ENCODE measurements around the gene TMEM184C. TPM values are rescaled to one million over a fixed set of nuclear protein-coding genes. Genes with fewer than 3 reads are reported as not detected.

TMEM184C gene
- total and polyA plus RNA-seq, 2 experiments from 2014 or later = 15.1 to 42.2 TPM

DNA sequence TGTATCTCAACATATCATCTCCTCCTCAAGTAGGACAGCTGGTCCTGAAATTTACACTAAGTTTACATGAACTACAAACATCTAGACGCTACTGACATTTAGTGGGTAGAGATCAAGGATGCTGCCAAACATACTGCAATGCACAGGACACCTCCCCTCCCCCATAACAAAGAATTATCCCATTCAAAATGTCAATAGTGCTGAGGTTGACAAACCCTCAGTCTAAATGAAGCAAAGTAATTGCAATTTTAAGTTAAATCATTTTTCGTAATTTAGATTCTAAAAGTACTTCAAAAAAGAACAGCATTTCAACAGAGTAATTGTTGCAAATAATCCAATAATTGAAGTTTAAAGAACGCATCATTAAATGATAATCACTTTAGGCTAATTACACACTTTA, 65.6 kb downstream of the TMEM184C start:
- no peak for ATAC-seq

More for the DNA sequence above, 65.6 kb downstream of the TMEM184C start:
- Histone ChIP-seq H4K20me1 (replicated peaks; ENCODE audit: insufficient read depth) (no peaks in the 10 kb centered on the region; the same call in 1 of the 2 replicates), H3K27me3 (ENCODE audit: insufficient read depth) (no peaks in the 10 kb centered on the region), H3K27ac (ENCODE audit: low read depth) (no peak overlapping the region), H3F3A (replicated peaks; ENCODE audit: low read depth) (no peaks in the 10 kb centered on the region), H2AFZ (no peak overlapping the region), H3K4me1 (ENCODE audit: insufficient read depth) (peaks cover 22% of the 10 kb centered on the region), H3K36me3 (ENCODE audit: insufficient read depth) (no peaks in the 10 kb centered on the region), H3K9me2 (ENCODE audit: insufficient read depth) (peaks cover 5% of the 10 kb centered on the region; the same call in 1 of the 2 replicates), H3K4me3 (peak overlapping the region; percentile 81), H3K4me2 (peak overlapping the region; percentile 93), H3K79me2 (replicated peaks; ENCODE audit: insufficient read depth) (peaks cover 32% of the 10 kb centered on the region)
- H3K27ac Mint-ChIP-seq = no peak overlapping the region
- DNase-seq (ENCODE audit: low spot score) = no peak
- no peaks in the 10 kb centered on the region for H3K9me3 Mint-ChIP-seq
- TF ChIP-seq, protein P1, sequence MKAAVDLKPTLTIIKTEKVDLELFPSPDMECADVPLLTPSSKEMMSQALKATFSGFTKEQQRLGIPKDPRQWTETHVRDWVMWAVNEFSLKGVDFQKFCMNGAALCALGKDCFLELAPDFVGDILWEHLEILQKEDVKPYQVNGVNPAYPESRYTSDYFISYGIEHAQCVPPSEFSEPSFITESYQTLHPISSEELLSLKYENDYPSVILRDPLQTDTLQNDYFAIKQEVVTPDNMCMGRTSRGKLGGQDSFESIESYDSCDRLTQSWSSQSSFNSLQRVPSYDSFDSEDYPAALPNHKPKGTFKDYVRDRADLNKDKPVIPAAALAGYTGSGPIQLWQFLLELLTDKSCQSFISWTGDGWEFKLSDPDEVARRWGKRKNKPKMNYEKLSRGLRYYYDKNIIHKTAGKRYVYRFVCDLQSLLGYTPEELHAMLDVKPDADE (IDR thresholded peaks at IDR 0.05) = no peak
- TF ChIP-seq, protein P2, sequence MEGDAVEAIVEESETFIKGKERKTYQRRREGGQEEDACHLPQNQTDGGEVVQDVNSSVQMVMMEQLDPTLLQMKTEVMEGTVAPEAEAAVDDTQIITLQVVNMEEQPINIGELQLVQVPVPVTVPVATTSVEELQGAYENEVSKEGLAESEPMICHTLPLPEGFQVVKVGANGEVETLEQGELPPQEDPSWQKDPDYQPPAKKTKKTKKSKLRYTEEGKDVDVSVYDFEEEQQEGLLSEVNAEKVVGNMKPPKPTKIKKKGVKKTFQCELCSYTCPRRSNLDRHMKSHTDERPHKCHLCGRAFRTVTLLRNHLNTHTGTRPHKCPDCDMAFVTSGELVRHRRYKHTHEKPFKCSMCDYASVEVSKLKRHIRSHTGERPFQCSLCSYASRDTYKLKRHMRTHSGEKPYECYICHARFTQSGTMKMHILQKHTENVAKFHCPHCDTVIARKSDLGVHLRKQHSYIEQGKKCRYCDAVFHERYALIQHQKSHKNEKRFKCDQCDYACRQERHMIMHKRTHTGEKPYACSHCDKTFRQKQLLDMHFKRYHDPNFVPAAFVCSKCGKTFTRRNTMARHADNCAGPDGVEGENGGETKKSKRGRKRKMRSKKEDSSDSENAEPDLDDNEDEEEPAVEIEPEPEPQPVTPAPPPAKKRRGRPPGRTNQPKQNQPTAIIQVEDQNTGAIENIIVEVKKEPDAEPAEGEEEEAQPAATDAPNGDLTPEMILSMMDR (conservative IDR thresholded peaks at IDR 0.05; ENCODE audit: low read depth in 2 of 2) = no peak
- TF ChIP-seq, protein P3, sequence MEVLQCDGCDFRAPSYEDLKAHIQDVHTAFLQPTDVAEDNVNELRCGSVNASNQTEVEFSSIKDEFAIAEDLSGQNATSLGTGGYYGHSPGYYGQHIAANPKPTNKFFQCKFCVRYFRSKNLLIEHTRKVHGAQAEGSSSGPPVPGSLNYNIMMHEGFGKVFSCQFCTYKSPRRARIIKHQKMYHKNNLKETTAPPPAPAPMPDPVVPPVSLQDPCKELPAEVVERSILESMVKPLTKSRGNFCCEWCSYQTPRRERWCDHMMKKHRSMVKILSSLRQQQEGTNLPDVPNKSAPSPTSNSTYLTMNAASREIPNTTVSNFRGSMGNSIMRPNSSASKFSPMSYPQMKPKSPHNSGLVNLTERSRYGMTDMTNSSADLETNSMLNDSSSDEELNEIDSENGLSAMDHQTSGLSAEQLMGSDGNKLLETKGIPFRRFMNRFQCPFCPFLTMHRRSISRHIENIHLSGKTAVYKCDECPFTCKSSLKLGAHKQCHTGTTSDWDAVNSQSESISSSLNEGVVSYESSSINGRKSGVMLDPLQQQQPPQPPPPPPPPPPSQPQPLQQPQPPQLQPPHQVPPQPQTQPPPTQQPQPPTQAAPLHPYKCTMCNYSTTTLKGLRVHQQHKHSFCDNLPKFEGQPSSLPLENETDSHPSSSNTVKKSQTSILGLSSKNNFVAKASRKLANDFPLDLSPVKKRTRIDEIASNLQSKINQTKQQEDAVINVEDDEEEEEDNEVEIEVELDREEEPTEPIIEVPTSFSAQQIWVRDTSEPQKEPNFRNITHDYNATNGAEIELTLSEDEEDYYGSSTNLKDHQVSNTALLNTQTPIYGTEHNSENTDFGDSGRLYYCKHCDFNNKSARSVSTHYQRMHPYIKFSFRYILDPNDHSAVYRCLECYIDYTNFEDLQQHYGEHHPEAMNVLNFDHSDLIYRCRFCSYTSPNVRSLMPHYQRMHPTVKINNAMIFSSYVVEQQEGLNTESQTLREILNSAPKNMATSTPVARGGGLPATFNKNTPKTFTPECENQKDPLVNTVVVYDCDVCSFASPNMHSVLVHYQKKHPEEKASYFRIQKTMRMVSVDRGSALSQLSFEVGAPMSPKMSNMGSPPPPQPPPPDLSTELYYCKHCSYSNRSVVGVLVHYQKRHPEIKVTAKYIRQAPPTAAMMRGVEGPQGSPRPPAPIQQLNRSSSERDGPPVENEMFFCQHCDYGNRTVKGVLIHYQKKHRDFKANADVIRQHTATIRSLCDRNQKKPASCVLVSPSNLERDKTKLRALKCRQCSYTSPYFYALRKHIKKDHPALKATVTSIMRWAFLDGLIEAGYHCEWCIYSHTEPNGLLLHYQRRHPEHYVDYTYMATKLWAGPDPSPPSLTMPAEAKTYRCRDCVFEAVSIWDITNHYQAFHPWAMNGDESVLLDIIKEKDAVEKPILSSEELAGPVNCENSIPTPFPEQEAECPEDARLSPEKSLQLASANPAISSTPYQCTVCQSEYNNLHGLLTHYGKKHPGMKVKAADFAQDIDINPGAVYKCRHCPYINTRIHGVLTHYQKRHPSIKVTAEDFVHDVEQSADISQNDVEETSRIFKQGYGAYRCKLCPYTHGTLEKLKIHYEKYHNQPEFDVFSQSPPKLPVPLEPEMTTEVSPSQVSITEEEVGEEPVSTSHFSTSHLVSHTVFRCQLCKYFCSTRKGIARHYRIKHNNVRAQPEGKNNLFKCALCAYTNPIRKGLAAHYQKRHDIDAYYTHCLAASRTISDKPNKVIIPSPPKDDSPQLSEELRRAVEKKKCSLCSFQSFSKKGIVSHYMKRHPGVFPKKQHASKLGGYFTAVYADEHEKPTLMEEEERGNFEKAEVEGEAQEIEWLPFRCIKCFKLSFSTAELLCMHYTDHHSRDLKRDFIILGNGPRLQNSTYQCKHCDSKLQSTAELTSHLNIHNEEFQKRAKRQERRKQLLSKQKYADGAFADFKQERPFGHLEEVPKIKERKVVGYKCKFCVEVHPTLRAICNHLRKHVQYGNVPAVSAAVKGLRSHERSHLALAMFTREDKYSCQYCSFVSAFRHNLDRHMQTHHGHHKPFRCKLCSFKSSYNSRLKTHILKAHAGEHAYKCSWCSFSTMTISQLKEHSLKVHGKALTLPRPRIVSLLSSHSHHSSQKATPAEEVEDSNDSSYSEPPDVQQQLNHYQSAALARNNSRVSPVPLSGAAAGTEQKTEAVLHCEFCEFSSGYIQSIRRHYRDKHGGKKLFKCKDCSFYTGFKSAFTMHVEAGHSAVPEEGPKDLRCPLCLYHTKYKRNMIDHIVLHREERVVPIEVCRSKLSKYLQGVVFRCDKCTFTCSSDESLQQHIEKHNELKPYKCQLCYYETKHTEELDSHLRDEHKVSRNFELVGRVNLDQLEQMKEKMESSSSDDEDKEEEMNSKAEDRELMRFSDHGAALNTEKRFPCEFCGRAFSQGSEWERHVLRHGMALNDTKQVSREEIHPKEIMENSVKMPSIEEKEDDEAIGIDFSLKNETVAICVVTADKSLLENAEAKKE (CRISPR knock-in tag; IDR thresholded peaks at IDR 0.05) = no peak
- no peak for TF ChIP-seq CREB1 (CRISPR knock-in tag; IDR thresholded peaks at IDR 0.05; ENCODE audit: low read depth)
- TF ChIP-seq ZNF331 (CRISPR knock-in tag; IDR thresholded peaks at IDR 0.05; ENCODE audit: low read depth) = no peak
- TF ChIP-seq JUNB (IDR thresholded peaks at IDR 0.05; ENCODE audit: unreplicated experiment) = no peak
- TF ChIP-seq EZH2phosphoT487 (IDR thresholded peaks at IDR 0.05; ENCODE audit: unreplicated experiment) = no peak
- TF ChIP-seq, protein P4, sequence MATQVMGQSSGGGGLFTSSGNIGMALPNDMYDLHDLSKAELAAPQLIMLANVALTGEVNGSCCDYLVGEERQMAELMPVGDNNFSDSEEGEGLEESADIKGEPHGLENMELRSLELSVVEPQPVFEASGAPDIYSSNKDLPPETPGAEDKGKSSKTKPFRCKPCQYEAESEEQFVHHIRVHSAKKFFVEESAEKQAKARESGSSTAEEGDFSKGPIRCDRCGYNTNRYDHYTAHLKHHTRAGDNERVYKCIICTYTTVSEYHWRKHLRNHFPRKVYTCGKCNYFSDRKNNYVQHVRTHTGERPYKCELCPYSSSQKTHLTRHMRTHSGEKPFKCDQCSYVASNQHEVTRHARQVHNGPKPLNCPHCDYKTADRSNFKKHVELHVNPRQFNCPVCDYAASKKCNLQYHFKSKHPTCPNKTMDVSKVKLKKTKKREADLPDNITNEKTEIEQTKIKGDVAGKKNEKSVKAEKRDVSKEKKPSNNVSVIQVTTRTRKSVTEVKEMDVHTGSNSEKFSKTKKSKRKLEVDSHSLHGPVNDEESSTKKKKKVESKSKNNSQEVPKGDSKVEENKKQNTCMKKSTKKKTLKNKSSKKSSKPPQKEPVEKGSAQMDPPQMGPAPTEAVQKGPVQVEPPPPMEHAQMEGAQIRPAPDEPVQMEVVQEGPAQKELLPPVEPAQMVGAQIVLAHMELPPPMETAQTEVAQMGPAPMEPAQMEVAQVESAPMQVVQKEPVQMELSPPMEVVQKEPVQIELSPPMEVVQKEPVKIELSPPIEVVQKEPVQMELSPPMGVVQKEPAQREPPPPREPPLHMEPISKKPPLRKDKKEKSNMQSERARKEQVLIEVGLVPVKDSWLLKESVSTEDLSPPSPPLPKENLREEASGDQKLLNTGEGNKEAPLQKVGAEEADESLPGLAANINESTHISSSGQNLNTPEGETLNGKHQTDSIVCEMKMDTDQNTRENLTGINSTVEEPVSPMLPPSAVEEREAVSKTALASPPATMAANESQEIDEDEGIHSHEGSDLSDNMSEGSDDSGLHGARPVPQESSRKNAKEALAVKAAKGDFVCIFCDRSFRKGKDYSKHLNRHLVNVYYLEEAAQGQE (IDR thresholded peaks at IDR 0.05; ENCODE audit: unreplicated experiment) = no peak
- no peak for TF ChIP-seq NANOG (IDR thresholded peaks at IDR 0.05; ENCODE audit: borderline replicate concordance)
- TF ChIP-seq ZNF114 (CRISPR knock-in tag; IDR thresholded peaks at IDR 0.05) = no peak
- TF ChIP-seq POLR2AphosphoS5 (IDR thresholded peaks at IDR 0.05; ENCODE audit: low read depth) = no peak
- no peak for TF ChIP-seq EZH2 (IDR thresholded peaks at IDR 0.05; ENCODE audit: low read depth, unreplicated experiment)
- TF ChIP-seq STAT1 (IDR thresholded peaks at IDR 0.05; ENCODE audit: unreplicated experiment) = no peak
- H3K4me3 Mint-ChIP-seq = peak overlapping the region; percentile 82
- peaks cover 9% of the 10 kb centered on the region for H3K36me3 Mint-ChIP-seq (ENCODE audit: low read depth)
- peaks cover 8% of the 10 kb centered on the region for H3K27me3 Mint-ChIP-seq (ENCODE audit: insufficient read depth, low read depth, poor library complexity)
- H3K4me1 Mint-ChIP-seq = peaks cover 14% of the 10 kb centered on the region
